OCI-LY7 (cell line): ENCODE measurements around the gene SLC38A4. TPM values are rescaled to one million over a fixed set of nuclear protein-coding genes. Genes with fewer than 3 reads are reported as not detected.

Source experiments
- BruUV-seq: library from RNA; stranded (reverse); fragments of 400-500 nt; replicated peaks from 2 replicates; lab custom pipeline; 2021; lab: Mats Ljungman, UMichigan
- CTCF ChIA-PET: fragments of 300-600 bp; sonication (Branson Sonifier 250); formaldehyde crosslinking; loops from one replicate; lab custom pipeline; 2022; ENCODE audit warnings: antibody characterized with exemption; ENCODE audit not compliant: unreplicated experiment; lab: Charles Lee
- POLR2A ChIA-PET: fragments of 300-600 bp; sonication (Branson Sonifier 250); formaldehyde crosslinking; loops from one replicate; lab custom pipeline; 2022; ENCODE audit warnings: antibody characterized with exemption; lab: Charles Lee
- DNase-seq: peaks from one replicate; pipeline ENCODE4 v3.0.0-alpha.2; 2015; ENCODE audit warnings: low spot score
- H2AFZ ChIP-seq: fragments of 200-600 bp; sonication (generic), shearing (Covaris generic); 2 replicates; pipeline ENCODE4 v1.6.1; 2014; ENCODE audit warnings: mild to moderate bottlenecking, antibody characterized with exemption, low read length, moderate library complexity
- H3K27ac ChIP-seq: fragments of 200-600 bp; sonication (generic); 2 replicates; pipeline ENCODE4 v1.5.1; 2014; ENCODE audit warnings: mixed run types, low read depth, mild to moderate bottlenecking, moderate library complexity, low read length, inconsistent platforms; ENCODE audit not compliant: poor library complexity, severe bottlenecking
- H3K36me3 ChIP-seq: fragments of 200-600 bp; sonication (generic); 2 replicates; pipeline ENCODE4 v1.6.1; 2014; ENCODE audit warnings: mild to moderate bottlenecking, antibody characterized with exemption, low read length, moderate library complexity, mixed read lengths; ENCODE audit not compliant: insufficient read depth
- H3K4me1 ChIP-seq: fragments of 200-600 bp; sonication (generic); 2 replicates; pipeline ENCODE4 v1.5.1; 2014; ENCODE audit warnings: mild to moderate bottlenecking, low read length; ENCODE audit not compliant: insufficient read depth, poor library complexity, severe bottlenecking
- H3K4me2 ChIP-seq: fragments of 200-600 bp; sonication (generic); 2 replicates; pipeline ENCODE4 v1.6.1; 2014; ENCODE audit warnings: mild to moderate bottlenecking, low read length
- H3K4me3 ChIP-seq: fragments of 200-600 bp; sonication (generic); 2 replicates; pipeline ENCODE4 v1.5.1; 2014; ENCODE audit warnings: mild to moderate bottlenecking, low read depth, low read length; ENCODE audit not compliant: poor library complexity, severe bottlenecking
- H3K79me2 ChIP-seq: fragments of 200-600 bp; sonication (generic); 2 replicates; pipeline ENCODE4 v1.6.1; 2016; ENCODE audit warnings: low read depth, mild to moderate bottlenecking, low read length, moderate library complexity, mixed read lengths; ENCODE audit not compliant: insufficient read depth
- H3K9me2 ChIP-seq: fragments of 200-600 bp; sonication (generic); 2 replicates; pipeline ENCODE4 v1.6.1; 2016; ENCODE audit warnings: mild to moderate bottlenecking, low read length, mixed read lengths; ENCODE audit not compliant: insufficient read depth
- H3K9me3 ChIP-seq: fragments of 200-600 bp; sonication (generic); 2 replicates; pipeline ENCODE4 v1.6.1; 2014; ENCODE audit warnings: mild to moderate bottlenecking, mixed run types, low read length, mixed read lengths
- H4K20me1 ChIP-seq: fragments of 200-600 bp; sonication (generic); 2 replicates; pipeline ENCODE4 v1.6.1; 2014; ENCODE audit warnings: mild to moderate bottlenecking, antibody characterized with exemption, low read length, moderate library complexity, mixed read lengths; ENCODE audit not compliant: insufficient read depth
- EZH2phosphoT487 ChIP-seq: fragments of 200-600 bp; sonication (generic); IDR thresholded peaks from 2 replicates; pipeline ENCODE4 v1.6.1; 2018; ENCODE audit warnings: low read depth, borderline replicate concordance, mild to moderate bottlenecking, mixed run types, antibody characterized with exemption, low read length, moderate library complexity, mixed read lengths
- intact Hi-C: fragments of 100-400 bp; cut with micrococcal nuclease; formaldehyde crosslinking; loops from one replicate; pipeline ENCODE4 v1.10.0; 2022; ENCODE audit not compliant: unreplicated experiment
- total RNA-seq, 2 experiments: library from RNA; depleted of rRNA in 1 of 2; stranded (reverse); fragments of >200 nt in 1 of 2; shearing (Covaris generic) in 1 of 2; gene quantifications; 2 replicates each; pipeline ENCODE4 v1.2.3, GENCODE V29; 2014 to 2022
- TF ChIP-seq, protein P1 (sequence below): fragments of 200-600 bp; sonication (generic); conservative IDR thresholded peaks from 2 replicates; pipeline ENCODE4 v1.5.1; 2014; ENCODE audit warnings: mild to moderate bottlenecking, antibody characterized with exemption, low read length, moderate library complexity, mixed read lengths

SLC38A4 gene
- total RNA-seq, 2 experiments from 2014 or later: not detected

DNA sequence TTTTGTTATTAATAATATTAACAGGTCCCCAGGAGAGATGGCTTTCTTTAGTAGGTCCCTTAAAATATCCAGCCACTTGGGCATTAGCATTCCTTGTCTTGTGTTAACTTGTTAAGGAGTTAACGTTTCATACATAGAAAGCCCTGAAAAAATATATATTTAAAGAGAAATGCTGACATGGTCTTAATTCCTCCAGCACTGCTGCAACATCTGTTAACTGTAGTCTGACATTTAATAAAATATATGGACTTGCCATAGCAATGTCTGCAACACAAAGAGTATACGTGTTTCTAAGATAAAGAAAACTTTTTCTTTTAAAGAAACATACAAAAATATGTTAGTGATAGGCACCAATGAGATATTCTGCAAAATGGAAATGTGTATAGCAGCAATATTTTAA, 10.0 kb downstream of the SLC38A4 start:
- ChIA-PET POLR2A (no interaction called here), CTCF (no interaction called here)
- TF ChIP-seq EZH2phosphoT487: no peak
- TF ChIP-seq, protein P1, sequence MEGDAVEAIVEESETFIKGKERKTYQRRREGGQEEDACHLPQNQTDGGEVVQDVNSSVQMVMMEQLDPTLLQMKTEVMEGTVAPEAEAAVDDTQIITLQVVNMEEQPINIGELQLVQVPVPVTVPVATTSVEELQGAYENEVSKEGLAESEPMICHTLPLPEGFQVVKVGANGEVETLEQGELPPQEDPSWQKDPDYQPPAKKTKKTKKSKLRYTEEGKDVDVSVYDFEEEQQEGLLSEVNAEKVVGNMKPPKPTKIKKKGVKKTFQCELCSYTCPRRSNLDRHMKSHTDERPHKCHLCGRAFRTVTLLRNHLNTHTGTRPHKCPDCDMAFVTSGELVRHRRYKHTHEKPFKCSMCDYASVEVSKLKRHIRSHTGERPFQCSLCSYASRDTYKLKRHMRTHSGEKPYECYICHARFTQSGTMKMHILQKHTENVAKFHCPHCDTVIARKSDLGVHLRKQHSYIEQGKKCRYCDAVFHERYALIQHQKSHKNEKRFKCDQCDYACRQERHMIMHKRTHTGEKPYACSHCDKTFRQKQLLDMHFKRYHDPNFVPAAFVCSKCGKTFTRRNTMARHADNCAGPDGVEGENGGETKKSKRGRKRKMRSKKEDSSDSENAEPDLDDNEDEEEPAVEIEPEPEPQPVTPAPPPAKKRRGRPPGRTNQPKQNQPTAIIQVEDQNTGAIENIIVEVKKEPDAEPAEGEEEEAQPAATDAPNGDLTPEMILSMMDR: no peak
- H2AFZ ChIP-seq: no peak overlapping the region
- no peaks in the 10 kb centered on the region for H3K4me1 ChIP-seq
- H3K27ac ChIP-seq: no peak overlapping the region
- H4K20me1 ChIP-seq: no peaks in the 10 kb centered on the region
- H3K36me3 ChIP-seq: no peaks in the 10 kb centered on the region
- intact Hi-C loops: no loop called here
- no peak for DNase-seq
- BruUV-seq: no TSS peak
- no peaks in the 10 kb centered on the region for H3K9me2 ChIP-seq
- H3K4me3 ChIP-seq: no peak overlapping the region
- no peaks in the 10 kb centered on the region for H3K9me3 ChIP-seq
- H3K4me2 ChIP-seq: no peak overlapping the region
- H3K79me2 ChIP-seq: no peaks in the 10 kb centered on the region

DNA sequence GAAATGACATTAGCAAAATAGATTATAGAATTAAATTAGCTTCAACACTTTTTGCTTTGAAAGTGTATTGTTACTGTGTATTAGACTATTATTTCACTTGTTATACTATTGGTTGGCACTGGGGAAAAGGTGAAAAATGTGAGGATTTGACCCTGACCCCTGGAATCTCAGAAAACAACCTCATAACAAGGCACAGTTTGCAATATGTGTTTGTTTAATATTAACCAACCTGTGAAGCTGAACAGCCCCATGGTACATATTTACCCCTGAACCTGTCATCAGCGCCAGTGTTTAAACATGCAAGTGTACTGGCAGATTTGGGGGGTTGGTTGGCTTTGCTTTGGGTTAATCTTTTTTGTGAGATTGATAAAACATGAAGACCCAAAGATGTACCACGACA, 11.7 kb downstream of the SLC38A4 start:
- Histone ChIP-seq H3K4me2 (no peak overlapping the region), H3K9me3 (no peaks in the 10 kb centered on the region), H3K36me3 (no peaks in the 10 kb centered on the region), H3K79me2 (no peaks in the 10 kb centered on the region), H3K4me3 (no peak overlapping the region), H2AFZ (no peak overlapping the region), H3K4me1 (no peaks in the 10 kb centered on the region), H3K9me2 (no peaks in the 10 kb centered on the region), H3K27ac (no peak overlapping the region), H4K20me1 (no peaks in the 10 kb centered on the region)
- intact Hi-C loops: no loop called here
- POLR2A ChIA-PET: no interaction called here
- CTCF ChIA-PET: no interaction called here
- TF ChIP-seq EZH2phosphoT487: no peak
- TF ChIP-seq, protein P1: no peak
- BruUV-seq: no TSS peak
- no peak for DNase-seq

DNA sequence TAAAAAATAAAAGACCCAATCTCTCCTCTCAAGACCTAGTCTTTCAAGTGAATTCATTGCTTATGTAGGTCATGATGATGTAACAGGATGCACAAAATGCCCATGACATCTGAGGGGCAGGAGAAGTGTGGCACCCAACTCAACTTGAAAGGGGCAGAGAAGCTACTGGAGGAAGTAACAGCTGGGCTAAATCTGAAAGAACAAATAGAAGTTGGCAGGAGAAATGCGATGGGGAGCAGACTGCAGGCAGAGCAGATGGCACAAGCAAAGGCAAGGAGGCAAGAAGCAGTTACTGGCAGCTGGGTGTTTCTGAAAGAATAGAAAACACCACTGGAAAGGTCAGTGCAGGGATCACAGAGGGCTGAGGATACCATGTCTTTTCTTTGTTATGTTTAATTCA, 14.6 kb downstream of the SLC38A4 start:
- BruUV-seq: no TSS peak
- H3K4me1 ChIP-seq: no peaks in the 10 kb centered on the region
- H3K4me3 ChIP-seq: no peak overlapping the region
- no peak overlapping the region for H3K27ac ChIP-seq
- POLR2A ChIA-PET: no interaction called here
- H2AFZ ChIP-seq: no peak overlapping the region
- CTCF ChIA-PET: no interaction called here
- DNase-seq: no peak
- intact Hi-C loops: no loop called here
- no peaks in the 10 kb centered on the region for H4K20me1 ChIP-seq
- TF ChIP-seq, protein P1: no peak
- no peak for TF ChIP-seq EZH2phosphoT487
- no peak overlapping the region for H3K4me2 ChIP-seq
- H3K79me2 ChIP-seq: no peaks in the 10 kb centered on the region
- no peaks in the 10 kb centered on the region for H3K9me2 ChIP-seq
- H3K9me3 ChIP-seq: no peaks in the 10 kb centered on the region
- no peaks in the 10 kb centered on the region for H3K36me3 ChIP-seq
